ENCODE data around the gene OGN.

The OGN gene

DNA sequence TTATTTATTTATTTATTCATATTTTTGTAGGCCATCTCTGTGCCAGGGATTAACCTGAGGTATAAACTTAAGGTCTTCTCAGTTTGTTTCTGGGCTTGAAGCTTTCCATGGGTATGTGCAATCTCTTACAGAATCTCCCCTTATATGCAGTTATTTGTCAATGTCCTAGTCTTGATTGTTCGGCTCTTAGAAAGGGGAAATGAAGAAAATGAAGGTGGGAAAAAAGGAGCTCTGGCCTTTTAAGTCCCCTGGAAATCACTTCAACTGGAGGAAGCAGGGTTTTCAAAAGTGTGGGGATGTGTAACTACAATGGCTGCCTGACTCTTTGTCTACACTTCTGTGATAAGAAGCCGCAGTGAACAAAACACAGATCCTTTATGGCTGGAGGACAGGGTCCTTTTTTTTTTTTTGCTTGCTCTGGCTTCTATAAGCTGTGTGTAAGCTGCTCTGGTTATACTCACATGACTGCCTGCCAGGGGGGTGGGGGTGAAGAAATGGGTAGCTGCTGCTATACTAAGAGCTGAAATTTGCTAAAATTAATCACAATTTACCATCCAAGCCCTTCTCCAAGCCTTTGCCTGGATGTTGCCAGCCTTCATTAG, 44.9 kb downstream of the OGN start:
- TF ChIP-seq, protein P1, sequence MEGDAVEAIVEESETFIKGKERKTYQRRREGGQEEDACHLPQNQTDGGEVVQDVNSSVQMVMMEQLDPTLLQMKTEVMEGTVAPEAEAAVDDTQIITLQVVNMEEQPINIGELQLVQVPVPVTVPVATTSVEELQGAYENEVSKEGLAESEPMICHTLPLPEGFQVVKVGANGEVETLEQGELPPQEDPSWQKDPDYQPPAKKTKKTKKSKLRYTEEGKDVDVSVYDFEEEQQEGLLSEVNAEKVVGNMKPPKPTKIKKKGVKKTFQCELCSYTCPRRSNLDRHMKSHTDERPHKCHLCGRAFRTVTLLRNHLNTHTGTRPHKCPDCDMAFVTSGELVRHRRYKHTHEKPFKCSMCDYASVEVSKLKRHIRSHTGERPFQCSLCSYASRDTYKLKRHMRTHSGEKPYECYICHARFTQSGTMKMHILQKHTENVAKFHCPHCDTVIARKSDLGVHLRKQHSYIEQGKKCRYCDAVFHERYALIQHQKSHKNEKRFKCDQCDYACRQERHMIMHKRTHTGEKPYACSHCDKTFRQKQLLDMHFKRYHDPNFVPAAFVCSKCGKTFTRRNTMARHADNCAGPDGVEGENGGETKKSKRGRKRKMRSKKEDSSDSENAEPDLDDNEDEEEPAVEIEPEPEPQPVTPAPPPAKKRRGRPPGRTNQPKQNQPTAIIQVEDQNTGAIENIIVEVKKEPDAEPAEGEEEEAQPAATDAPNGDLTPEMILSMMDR (IDR thresholded peaks at IDR 0.05; ENCODE audit: low read depth, low read length, missing control alignments): no peak
- no peak overlapping the region for H3K4me3 ChIP-seq (replicated peaks; ENCODE audit: low read depth, low read length)
- no peak for DNase-seq (ENCODE audit: extremely low read depth, low read depth)

DNA sequence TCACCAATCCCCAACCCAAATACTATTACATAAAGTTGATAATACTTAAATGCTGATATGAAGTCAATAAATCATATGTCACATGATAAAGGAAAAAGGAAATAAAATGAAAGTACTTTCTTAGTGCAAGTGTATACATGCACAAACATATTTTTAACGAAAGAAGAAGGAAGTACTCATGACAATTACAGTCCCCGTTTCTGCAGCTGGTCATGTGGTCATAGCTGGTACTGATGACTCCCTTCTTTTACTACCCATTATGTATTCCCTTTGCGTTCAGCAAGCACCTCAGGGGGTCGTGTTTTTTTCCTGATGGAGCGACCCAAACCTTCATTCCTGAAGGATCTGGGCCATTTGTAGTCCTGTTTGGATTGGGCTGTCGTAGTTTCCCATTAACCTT, 51.3 kb downstream of the OGN start:
- TF ChIP-seq, protein P1 (IDR thresholded peaks at IDR 0.05; ENCODE audit: low read depth, low read length, missing control alignments): no peak

DNA sequence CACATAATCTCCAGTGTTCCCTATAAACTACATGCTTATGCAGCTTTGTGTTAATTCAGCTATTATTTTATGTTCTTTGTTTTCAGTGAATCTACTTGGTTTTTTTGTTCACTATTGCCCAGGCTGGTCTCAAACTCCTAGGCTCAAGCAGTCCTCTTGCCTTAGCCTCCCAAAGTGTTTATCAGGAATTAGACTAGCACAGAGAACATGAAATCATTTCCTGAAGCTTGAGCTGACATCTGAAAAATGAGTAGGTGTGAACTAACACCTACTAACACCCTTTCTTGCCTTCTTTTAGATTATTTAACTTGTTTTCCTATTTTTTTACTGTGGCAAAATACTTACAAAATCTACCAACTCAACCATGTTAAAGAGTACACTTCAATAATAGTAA, 53.6 kb downstream of the OGN start:
- no peak for DNase-seq (ENCODE audit: extremely low read depth, low read depth)
- TF ChIP-seq, protein P1 (IDR thresholded peaks at IDR 0.05; ENCODE audit: low read depth, low read length, missing control alignments): no peak

More for the DNA sequence above, 51.3 kb downstream of the OGN start:
- no peak for DNase-seq (ENCODE audit: extremely low read depth, low read depth)
- H3K4me3 ChIP-seq (replicated peaks; ENCODE audit: low read depth, low read length): no peak overlapping the region

DNA sequence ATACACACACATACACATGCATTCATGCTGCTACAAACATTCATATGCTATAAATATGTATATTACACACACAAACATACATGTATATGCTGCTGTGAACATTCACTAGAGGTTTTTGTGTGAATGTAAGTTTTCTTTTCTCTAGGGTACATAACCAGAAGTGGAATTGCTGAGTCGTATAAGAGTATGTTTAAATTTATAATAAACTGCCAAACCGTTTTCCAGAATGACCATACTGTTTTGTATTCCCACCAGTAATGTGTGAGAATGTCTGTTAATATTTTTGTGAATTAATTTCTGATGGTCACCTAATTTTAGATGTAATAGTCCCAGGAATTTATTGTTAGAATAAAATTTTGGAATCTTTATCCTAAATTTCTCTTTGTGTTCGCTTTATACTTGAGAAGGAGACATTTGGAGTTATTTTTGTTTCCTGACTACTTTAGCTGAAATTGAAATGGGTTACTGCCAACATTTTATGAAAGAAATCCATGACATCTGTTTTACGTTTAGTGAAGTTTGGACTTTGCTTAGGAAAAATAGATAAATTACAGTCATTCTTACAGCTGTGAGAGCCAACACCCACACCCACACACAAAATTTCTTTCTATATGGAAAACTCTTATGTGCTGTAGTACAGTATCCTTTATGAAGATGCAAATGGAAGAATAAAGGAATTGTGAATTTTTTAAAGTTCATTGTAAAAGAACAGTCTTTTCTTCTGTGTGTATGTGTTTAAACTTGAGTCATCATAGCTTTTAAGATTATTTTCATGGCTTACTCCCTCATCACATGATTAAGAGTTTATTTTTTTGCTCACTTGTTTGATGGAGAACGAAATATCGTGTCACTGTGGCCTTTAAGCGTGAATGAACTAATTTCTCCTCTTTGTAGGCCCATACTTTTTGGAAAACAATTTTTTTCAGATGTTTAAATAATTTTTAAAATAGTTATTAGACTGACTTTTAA, 54.3 kb downstream of the OGN start:
- H3K4me3 ChIP-seq (replicated peaks; ENCODE audit: low read depth, low read length): no peak overlapping the region
- TF ChIP-seq, protein P1 (IDR thresholded peaks at IDR 0.05; ENCODE audit: low read depth, low read length, missing control alignments): no peak
- peak; percentile 48 for DNase-seq (ENCODE audit: extremely low read depth, low read depth)

More for the DNA sequence above, 53.6 kb downstream of the OGN start:
- H3K4me3 ChIP-seq (replicated peaks; ENCODE audit: low read depth, low read length): no peak overlapping the region

DNA sequence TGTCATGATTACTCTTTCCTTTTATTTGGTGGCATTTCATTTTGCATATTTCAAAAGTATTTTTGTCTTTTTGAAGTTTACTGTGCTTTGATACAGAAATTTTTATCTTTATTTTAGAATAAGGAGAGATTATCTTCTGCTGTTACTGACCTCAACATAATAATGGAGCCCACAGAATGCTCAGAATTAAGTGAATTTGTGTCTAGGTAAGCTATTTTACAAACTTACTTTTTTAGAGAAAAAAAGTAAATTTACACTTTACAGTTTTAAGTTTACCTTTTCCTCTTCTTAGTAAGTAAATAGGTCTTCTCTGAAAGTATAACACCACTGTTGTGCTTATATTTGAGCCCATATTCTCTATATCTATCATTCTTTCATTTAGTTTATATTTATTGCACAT, 58.8 kb downstream of the OGN start:
- no peak for DNase-seq (ENCODE audit: extremely low read depth, low read depth)
- H3K4me3 ChIP-seq (replicated peaks; ENCODE audit: low read depth, low read length): no peak overlapping the region
- TF ChIP-seq, protein P1 (IDR thresholded peaks at IDR 0.05; ENCODE audit: low read depth, low read length, missing control alignments): no peak

DNA sequence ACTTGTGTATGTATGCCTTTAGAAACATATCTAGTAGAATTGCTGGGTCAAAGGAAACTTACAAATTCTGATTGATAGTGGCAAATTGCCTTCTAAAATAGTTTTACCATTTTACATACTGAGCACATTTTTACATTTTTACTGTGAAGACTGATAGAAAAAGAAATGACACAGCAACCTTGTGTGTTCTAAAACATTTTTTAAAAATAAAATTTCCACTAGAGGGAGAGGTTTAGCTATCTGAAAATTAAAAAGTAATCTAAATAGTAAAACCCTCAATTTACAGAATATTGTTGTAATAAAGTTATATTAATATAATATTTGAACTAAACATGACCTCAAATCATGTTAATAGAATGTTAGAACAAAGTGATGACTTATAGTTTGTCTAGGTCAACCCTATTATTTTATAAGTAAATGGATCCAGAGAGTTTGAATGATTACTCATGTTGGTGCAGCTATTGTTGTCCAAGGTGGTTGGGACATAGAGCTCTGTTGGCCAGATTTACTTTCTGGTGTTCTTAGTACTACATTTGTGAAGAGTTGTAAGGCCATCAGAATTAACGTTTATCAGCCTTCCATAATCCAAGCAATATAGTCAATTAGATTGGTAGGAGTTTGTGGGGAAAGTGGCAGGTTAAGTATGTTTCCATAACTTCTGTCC, 61.4 kb downstream of the OGN start:
- TF ChIP-seq, protein P1 (IDR thresholded peaks at IDR 0.05; ENCODE audit: low read depth, low read length, missing control alignments): no peak

More for the DNA sequence above, 61.4 kb downstream of the OGN start:
- H3K4me3 ChIP-seq (replicated peaks; ENCODE audit: low read depth, low read length): no peak overlapping the region
- no peak for DNase-seq (ENCODE audit: extremely low read depth, low read depth)

All from HFF-Myc (cell line).